ENCODE measurements around the gene RASSF1. TPM values are rescaled to one million over a fixed set of nuclear protein-coding genes. Genes with fewer than 3 reads are reported as not detected.

Gene RASSF1
- total and polyA plus RNA-seq, 2 of the 13 experiments (the other 11 are each of a cell fraction or from before 2014, with no cell fraction given) = 10.2 to 27.5 TPM

- no peak for TF ChIP-seq REST (IDR thresholded peaks at IDR 0.05; ENCODE audit: borderline replicate concordance in 1 of 2, low read depth in 1 of 2, low read length in 2 of 2)
- no peak for TF ChIP-seq SSRP1 (CRISPR knock-in tag; IDR thresholded peaks at IDR 0.05)
- no peak for TF ChIP-seq RFX5 (IDR thresholded peaks at IDR 0.05; ENCODE audit: low read depth, low read length)
- peak; percentile 70; the same call in 1 of the 2 replicates for TF ChIP-seq ZSCAN29 (CRISPR knock-in tag; conservative IDR thresholded peaks at IDR 0.05)
- peak; percentile 91; the same call in 1 of the 2 replicates for TF ChIP-seq ZNF264 (CRISPR knock-in tag; IDR thresholded peaks at IDR 0.05)
- TF ChIP-seq GABPB1 (CRISPR knock-in tag; IDR thresholded peaks at IDR 0.05) = peak; percentile 96
- peak; percentile 91 for TF ChIP-seq ZMAT3 (CRISPR knock-in tag; conservative IDR thresholded peaks at IDR 0.05)
- peak; percentile 97 for TF ChIP-seq ZNF274 (CRISPR knock-in tag; IDR thresholded peaks at IDR 0.05)
- TF ChIP-seq STAG1 (CRISPR knock-in tag; IDR thresholded peaks at IDR 0.05) = peak; percentile 3; the same call in 1 of the 2 replicates
- TF ChIP-seq DNMT3B (CRISPR knock-in tag; conservative IDR thresholded peaks at IDR 0.05) = 0 out of 2 replicates have a peak, but pooled peaks have one; percentile 32
- TF ChIP-seq MAZ (IDR thresholded peaks at IDR 0.05; ENCODE audit: borderline replicate concordance, low read depth, low read length) = peak; percentile 35; the same call in 1 of the 2 replicates
- peak; percentile 91 for TF ChIP-seq MAZ (CRISPR knock-in tag; IDR thresholded peaks at IDR 0.05; ENCODE audit: low read depth)
- no peak for TF ChIP-seq CSRNP2 (CRISPR knock-in tag; conservative IDR thresholded peaks at IDR 0.05; ENCODE audit: low read depth)
- TF ChIP-seq PRPF4 (IDR thresholded peaks at IDR 0.05; ENCODE audit: low read depth, low read length, poor library complexity, severe bottlenecking) = no peak
- TF ChIP-seq CBX1 (IDR thresholded peaks at IDR 0.05; ENCODE audit: low read depth) = peak; percentile 82
- TF ChIP-seq SOX13 (IDR thresholded peaks at IDR 0.05) = 0 out of 2 replicates have a peak, but pooled peaks have one; percentile 11
- peak in 1 of 2 experiments; percentile 9; a peak in 2 of 4 replicates for TF ChIP-seq SOX13 (CRISPR knock-in tag; conservative IDR thresholded peaks at IDR 0.05 in 1 of 2, IDR thresholded peaks at IDR 0.05 in 1 of 2)
- TF ChIP-seq ADNP (CRISPR knock-in tag; IDR thresholded peaks at IDR 0.05) = no peak
- TF ChIP-seq NCOA1 (CRISPR knock-in tag; IDR thresholded peaks at IDR 0.05) = peak; percentile 93
- TF ChIP-seq ZNF576 (CRISPR knock-in tag; IDR thresholded peaks at IDR 0.05) = peak; percentile 97
- TF ChIP-seq PAWR (CRISPR knock-in tag; IDR thresholded peaks at IDR 0.05; ENCODE audit: borderline replicate concordance) = no peak
- peak; percentile 98 for TF ChIP-seq MXD1 (CRISPR knock-in tag; IDR thresholded peaks at IDR 0.05)
Measured at GRCh38 chr3:50350527-50351322, 10.1 kb upstream of the RASSF1 start, which contains the start of the genes CYB561D2 and NPRL2 (continued).
